Measurements from ENCODE around the gene ZNF772. TPM values are rescaled to one million over a fixed set of nuclear protein-coding genes. Genes with fewer than 3 reads are reported as not detected.

ZNF772 gene
- total and polyA plus RNA-seq, 2 of the 8 experiments (the other 6 are each of a cell fraction or from before 2014, with no cell fraction given) = 4.0 to 15.2 TPM

DNA sequence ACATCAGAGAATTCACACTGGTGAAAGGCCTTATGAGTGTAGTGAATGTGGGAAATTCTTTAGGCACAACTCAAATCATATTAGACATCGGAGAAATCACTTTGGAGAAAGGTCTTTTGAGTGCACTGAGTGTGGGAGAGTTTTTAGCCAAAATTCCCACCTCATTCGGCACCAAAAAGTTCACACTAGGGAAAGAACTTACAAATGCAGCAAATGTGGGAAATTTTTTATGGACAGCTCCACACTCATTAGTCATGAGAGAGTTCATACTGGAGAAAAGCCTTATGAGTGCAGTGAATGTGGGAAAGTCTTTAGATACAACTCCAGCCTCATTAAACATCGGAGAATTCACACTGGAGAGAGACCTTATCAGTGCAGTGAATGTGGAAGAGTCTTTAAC lies 56.3 kb downstream of the ZNF772 start:
- H2BK5ac ChIP-seq (ENCODE audit: low read depth, low read length) = no peak overlapping the region
- H3K4me2 ChIP-seq (ENCODE audit: insufficient read depth in 1 of 2, low read depth in 2 of 2, low read length in 2 of 2) = no peak overlapping the region
- H3K27me3 ChIP-seq (replicated peaks in 1 of 4; ENCODE audit: control insufficient read depth in 3 of 4, extremely low read depth in 1 of 4, insufficient read depth in 3 of 4, low read length in 3 of 4) = no peaks in the 10 kb centered on the region
- DNase-seq (ENCODE audit: low read depth in 1 of 2, low spot score in 2 of 2) (no peak), FAIRE-seq (no peak)
- ChIA-PET CTCF (ENCODE audit: partially characterized antibody) (no interaction called here), POLR2A (ENCODE audit: partially characterized antibody) (no interaction called here)
- no peak overlapping the region for H3K18ac ChIP-seq (ENCODE audit: extremely low read depth, low read length)
- peaks cover 9 to 25% (median 22%) of the 10 kb centered on the region in 4 experiments for H3K36me3 ChIP-seq (ENCODE audit: control insufficient read depth in 2 of 4, insufficient read depth in 4 of 4, low read length in 3 of 4)
- no peaks in the 10 kb centered on the region for H3K23me2 ChIP-seq (ENCODE audit: low read depth, low read length)
- H3K9me3 ChIP-seq (ENCODE audit: insufficient read depth in 2 of 2, low read depth in 1 of 2, low read length in 1 of 2) = no peaks in the 10 kb centered on the region; a peak in 1 of 4 replicates
- no peaks in the 10 kb centered on the region for H3K4me1 ChIP-seq (replicated peaks in 1 of 4; ENCODE audit: control insufficient read depth in 3 of 4, insufficient read depth in 4 of 4, low read length in 3 of 4)
- no peak overlapping the region for H3K4me3 ChIP-seq (ENCODE audit: extremely low read depth in 1 of 4, insufficient read depth in 2 of 4, low read depth in 3 of 4, low read length in 4 of 4)
- 91% methylated on average over 3 of the region's 3 CpGs; no CpG with 5 or more reads in 1 of the 2 experiments for WGBS, 2 experiments (ENCODE audit: extremely low coverage in 1 of 2, insufficient coverage in 1 of 2, insufficient read length in 1 of 2, insufficient replicate concordance in 2 of 2, low coverage in 1 of 2, low lambda C conversion rate in 2 of 2, missing lambda C conversion rate in 1 of 2)
- H3K79me2 ChIP-seq (ENCODE audit: control insufficient read depth in 1 of 2, insufficient read depth in 2 of 2, low read length in 2 of 2) = no peaks in the 10 kb centered on the region; a peak in 1 of 4 replicates
- H2BK12ac ChIP-seq (ENCODE audit: low read depth, low read length) = no peak overlapping the region
- H3K23ac ChIP-seq (ENCODE audit: insufficient read length) = no peak overlapping the region
- H2BK20ac ChIP-seq (ENCODE audit: low read length) = no peak overlapping the region
- H2BK120ac ChIP-seq (replicated peaks; ENCODE audit: low read depth, low read length) = no peak overlapping the region
- H4K5ac ChIP-seq (ENCODE audit: insufficient read length, low read depth, low read length) = no peak overlapping the region
- no peak for TF ChIP-seq PHF8 (conservative IDR thresholded peaks at IDR 0.05; ENCODE audit: low read depth, low read length)
- no peak for TF ChIP-seq EP300 (IDR thresholded peaks at IDR 0.05; ENCODE audit: borderline replicate concordance in 1 of 2, low read depth in 2 of 2, low read length in 2 of 2)
- TF ChIP-seq RFX5 (IDR thresholded peaks at IDR 0.05; ENCODE audit: borderline replicate concordance, low read depth, low read length) = no peak
- no peak for TF ChIP-seq TAF1 (IDR thresholded peaks at IDR 0.05; ENCODE audit: low read depth, low read length)
- no peak for TF ChIP-seq BCL11A (IDR thresholded peaks at IDR 0.05; ENCODE audit: low read depth in 2 of 2, low read length in 2 of 2)
- TF ChIP-seq TAF7 (optimal IDR thresholded peaks at IDR 0.05; ENCODE audit: borderline replicate concordance, low read depth, low read length) = no peak
- H3K27ac ChIP-seq (ENCODE audit: low read depth, low read length) = no peak overlapping the region
- no peaks in the 10 kb centered on the region for H4K20me1 ChIP-seq (replicated peaks in 1 of 2; ENCODE audit: control insufficient read depth in 1 of 2, insufficient read depth in 2 of 2, low read length in 2 of 2)
- no peak overlapping the region for H2BK15ac ChIP-seq (ENCODE audit: low read length)
- no peak overlapping the region for H3K14ac ChIP-seq (ENCODE audit: insufficient read length)
- no peak overlapping the region for H3K9ac ChIP-seq (replicated peaks in 1 of 4; ENCODE audit: extremely low read depth in 1 of 4, low read depth in 3 of 4, low read length in 3 of 4)
- no peak overlapping the region for H3K4ac ChIP-seq (replicated peaks; ENCODE audit: insufficient read length, low read depth, low read length)
- no peak overlapping the region for H2AFZ ChIP-seq (ENCODE audit: low read length)
- H4K91ac ChIP-seq (replicated peaks; ENCODE audit: insufficient read length, low read length) = no peak overlapping the region
- H3K79me1 ChIP-seq (ENCODE audit: low read depth, low read length) = no peaks in the 10 kb centered on the region
- no peak overlapping the region for H2AK5ac ChIP-seq (ENCODE audit: low read depth, low read length)
- H3K56ac ChIP-seq (replicated peaks; ENCODE audit: insufficient read length, low read depth, low read length) = no peak overlapping the region
- H4K8ac ChIP-seq (ENCODE audit: extremely low read depth, insufficient read depth, low read length) = no peak overlapping the region

Measured in H1 (cell line).